SW 1271 (cell line): ENCODE results near the gene FXYD2.
"Not testable (repeated sequence)": the region's sequence is repeated elsewhere in the genome, so short reads cannot be mapped to it uniquely, and the experiment has no call there.

Experiments used
- DNase-seq, 2 experiments: peaks; one replicate each; lab custom pipeline; 2025; lab: John Stamatoyannopoulos, UW

FXYD2 gene

DNA sequence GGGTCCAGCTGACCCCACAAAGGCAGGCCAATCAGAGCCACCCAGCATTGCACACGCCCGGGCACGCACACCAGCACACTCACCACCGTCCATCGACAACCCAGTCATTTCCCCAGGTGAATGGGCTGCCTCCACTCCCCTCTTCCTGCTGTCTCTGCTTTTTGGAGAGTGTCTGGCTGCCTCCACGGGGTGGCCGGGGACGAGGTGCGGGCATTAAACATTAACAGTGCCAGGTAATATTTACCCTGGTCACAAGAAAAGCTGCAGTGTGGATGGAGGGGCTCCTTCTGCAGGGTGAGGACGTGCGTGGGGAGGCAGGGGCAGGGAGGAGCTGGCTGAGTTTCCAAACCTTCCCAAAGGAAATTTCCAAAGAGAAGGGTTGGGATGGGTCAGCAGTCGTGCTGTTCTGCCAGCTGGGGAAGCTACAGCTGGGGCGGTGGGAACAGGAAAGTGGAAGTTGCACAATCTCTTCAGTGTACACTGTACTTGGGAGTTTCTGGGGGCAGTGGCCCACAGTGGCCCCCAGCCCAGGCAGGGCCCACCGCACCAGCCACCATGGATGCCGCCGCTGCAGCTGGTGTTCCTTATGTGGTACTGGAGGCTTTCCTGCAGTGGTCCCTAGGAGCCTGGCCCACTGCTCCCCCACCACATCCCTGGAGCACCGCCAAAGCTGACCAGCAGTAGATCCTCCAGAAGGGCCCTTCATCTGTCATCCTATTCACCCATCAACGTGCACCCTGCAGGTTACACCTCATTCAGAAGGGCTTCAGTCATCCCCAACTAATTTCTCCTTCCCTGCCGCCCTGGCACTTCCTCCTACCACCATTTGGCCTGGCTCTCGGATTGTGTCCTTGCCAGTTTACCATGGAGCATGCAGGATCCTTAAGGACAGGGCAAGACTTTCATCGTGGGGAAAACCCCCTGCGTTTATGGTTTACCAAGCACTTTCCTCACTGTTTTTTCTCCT is at the start of gene FXYD2:
TSS of gene FXYD2 (minus strand) at position 174 of the 967 bp plus-strand sequence. CDS start at position 108, 66 bp downstream.
- DNase-seq = no peak

GRCh38 chr11:117873828-117874125 is 49.2 kb upstream of the FXYD2 start:
- no peak for DNase-seq

- no peak for DNase-seq
These were observed 48.7 kb upstream of the FXYD2 start for GRCh38 chr11:117872975-117873827.

DNA sequence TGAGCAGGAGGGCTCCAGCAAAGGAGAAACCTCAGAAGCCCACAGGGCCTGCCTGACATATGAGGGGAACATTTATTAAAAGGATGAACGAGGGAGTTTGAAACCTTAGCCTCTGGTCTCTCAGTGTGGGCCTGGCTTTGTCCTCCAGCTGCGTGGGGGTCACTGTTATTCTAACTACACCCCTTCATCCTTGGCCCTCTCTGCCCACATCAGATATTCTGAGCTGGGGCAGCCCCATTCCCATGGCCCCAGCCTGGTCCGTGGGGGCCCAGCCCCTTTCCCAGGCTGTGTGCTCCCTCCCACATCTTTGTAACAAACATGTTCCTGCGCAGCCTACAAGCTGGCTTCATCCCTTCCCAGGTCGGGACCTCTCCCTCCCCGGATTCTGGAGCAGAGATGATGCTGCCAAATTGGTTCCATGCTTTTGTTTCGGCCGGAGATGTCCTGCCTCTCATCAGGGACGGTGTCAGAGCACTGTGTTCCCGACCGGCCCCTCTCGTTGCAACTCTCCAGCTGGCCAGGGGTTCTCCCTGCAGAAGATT is 47.9 kb upstream of the FXYD2 start:
- no peak for DNase-seq

DNA sequence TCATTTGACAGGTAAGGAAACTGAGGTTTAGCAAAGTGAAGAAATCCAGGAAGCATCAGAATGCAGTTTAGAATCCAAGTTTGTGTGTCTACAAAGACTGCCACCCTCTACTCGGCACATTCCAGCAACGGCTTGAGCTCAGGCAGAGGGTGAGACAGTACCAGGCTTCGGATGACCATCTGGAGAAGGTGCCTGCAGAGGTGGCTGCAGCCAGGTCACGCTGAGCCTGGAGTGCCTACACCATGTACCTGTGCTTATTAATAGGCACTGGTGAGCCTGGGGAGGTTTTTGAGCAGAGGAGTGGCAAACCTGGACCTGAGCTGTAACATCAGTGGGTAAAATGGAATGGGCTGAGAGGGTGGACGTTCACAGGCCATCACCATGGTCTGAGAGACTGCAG is 47.2 kb upstream of the FXYD2 start:
- no peak for DNase-seq

DNA sequence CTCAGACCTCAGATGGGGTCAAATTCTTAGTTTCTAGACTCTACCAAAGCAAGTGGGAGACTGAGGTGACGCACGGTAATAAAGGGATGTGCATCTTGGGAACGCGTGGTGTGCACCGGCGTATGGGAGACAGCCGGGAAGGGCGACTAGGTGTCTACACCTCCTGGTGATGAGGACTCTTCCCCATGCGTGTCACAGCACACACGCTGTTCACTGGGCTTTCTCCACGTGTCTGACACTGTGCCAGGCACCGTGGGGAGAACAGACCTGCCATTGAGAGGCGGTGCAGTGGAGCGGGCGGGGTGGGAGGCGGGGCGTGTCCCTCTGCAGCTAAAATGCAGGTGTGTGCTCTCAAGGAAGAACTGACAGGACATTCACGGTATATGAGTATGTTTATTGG is 46.6 kb upstream of the FXYD2 start:
- DNase-seq = no peak

GRCh38 chr11:117870103-117870952 is 45.8 kb upstream of the FXYD2 start:
- DNase-seq = no peak

GRCh38 chr11:117869604-117870003 is 45.1 kb upstream of the FXYD2 start:
- DNase-seq = no peak

DNA sequence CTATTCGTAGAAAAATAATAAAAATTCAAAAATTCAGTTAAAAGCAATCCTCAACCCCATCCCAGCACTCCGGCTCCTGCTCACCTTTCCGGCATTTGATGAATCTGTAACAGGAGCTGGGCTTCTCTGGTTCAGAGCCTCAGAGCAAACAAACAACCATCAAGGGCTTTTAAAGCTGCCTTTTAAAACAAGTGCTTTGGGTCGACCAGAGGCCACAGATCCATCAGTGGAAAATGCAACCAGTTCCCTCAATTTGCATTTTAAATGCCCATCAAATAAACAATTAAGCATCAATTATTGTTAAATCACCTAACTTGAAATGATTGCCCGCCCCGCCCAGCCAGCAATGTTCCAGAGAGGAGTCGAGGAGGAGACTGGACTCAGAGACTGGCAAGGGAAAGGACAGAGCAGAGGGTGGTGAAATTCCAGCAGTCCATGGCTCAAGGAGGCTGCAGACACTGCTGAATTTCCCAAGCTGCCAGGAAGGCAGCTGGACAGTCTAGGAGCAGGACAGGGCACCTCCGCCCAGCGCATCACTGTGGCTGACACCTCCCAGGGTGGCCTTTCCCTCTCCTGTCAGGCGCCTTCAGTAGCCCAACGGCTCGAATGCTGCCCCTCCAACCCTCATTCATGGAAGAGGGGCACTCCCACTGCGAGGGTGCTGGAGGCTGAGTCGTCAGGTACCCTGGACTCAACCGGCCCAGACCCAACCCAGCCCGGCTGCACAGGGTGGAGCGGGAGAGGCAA is 44.4 kb upstream of the FXYD2 start:
- no peak for DNase-seq

DNA sequence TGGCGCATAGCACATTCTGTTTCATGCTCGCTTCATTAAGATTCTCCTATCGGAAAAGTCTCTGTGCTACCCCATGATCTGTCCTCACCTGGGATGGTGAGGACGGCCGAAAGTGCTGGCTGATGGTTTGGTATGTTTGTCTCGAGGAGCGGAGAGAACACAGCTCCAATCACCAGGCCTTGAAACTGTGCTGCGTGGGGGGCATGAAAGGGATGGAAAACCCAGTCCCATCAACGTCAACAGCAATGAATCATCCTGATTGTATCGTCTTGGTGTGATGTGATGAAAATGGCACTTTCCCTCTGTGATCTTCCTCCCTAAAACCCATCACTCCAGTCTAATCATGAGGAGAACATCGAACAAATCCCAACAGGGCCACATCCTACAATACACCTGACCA is 43.5 kb upstream of the FXYD2 start:
- no peak for DNase-seq

DNA sequence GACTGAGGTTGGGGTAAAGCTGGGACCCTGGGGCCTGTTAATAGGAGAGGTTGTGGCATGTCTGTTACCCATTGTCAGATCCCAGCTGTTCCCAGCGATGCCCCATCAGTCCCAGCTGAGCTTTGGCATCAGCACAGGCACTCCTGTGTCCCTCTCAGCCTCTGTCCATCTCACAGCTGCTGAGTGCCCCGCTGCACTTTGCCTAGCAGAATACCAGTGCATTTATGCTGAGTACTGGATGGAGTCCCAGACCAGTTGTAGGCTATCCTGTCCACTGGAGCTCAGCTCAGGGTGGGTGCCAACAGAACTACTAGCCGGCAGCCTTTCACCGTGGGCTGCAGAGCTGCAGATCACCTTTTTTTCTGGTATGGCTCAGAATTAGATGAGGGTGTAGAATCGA is 42.0 kb upstream of the FXYD2 start:
- DNase-seq = no peak

- DNase-seq = not testable (repeated sequence)
These were observed 41.0 kb upstream of the FXYD2 start for GRCh38 chr11:117865546-117865945.

GRCh38 chr11:117863383-117863782 is 38.8 kb upstream of the FXYD2 start:
- DNase-seq = no peak

GRCh38 chr11:117862753-117863152 is 38.2 kb upstream of the FXYD2 start:
- DNase-seq = no peak

DNA sequence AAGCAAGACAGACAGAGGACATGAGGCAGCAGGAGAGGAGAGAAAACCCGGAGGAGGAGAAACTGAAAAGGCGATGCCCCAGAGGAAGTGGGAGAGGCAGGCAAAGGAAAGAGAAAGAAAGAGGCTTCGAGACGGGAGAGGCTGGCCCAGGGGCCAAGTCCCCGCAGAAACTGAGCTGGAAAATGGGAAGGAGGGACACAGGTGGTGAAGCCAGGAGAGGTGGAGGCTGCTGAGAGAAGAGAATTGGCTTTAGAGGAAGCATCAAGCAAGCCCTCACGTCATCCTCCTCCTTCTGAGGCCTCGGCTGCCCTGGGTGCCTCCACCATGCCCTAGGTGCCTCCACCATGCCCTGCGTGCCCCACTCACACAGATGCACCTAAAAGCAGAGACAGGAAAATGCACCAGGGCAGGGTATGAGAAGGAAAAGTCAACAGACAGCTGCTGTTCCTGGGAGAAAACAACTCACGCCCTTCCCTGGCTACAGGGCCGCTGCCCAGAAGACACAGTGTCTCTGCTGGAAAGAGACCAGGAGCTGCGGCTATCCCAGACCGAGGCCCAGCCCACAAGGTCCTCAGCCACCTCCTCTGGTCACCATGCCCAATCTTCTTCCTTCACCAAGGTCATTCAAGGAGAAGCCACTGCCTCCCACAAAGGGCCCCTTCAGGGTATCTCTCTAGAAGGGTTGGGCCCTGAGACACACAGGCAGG is 37.6 kb upstream of the FXYD2 start:
- no peak for DNase-seq

DNA sequence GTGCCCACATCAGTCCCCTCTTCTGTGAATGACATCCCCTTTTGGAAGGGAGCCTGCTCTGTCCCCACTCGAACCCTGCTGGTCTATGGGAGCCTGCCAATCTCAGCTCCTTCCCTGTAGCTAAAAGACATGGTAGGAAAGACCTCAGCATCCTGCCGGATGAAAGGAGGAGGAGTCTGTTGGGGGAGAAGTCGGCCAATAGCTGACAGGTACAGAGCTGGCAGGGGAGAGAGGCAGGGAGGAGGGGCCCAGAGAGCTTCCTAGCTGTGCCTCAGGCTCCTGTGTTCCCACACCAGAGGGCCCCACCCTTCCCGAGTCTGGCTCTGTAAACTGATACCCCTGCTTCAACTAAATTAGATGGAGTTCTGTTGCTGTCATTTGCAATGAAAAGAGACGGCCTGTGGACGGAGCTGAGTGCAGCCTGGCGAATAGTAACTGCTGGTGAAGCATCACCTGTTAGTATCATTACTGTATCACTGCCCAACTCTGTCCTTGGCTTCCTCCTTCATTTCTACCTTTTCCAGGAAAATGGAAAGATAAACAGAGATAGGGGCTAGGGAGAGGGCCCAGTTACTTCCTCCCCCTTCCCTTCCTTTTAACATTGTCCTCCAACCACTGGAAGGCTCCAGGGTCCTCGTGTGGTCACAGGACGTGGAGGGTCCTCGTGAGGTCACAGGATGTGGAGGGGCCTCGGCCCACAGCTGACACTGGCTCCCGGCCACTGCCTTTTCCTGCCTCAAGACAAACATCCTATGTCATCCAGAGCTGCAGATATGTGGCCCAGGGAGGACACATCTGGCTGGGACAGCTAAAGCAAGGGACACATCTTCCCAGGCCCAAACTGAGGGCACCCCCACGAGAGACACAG is 36.8 kb upstream of the FXYD2 start:
- DNase-seq = no peak

GRCh38 chr11:117860139-117860538 is 35.6 kb upstream of the FXYD2 start:
- DNase-seq = no peak

DNA sequence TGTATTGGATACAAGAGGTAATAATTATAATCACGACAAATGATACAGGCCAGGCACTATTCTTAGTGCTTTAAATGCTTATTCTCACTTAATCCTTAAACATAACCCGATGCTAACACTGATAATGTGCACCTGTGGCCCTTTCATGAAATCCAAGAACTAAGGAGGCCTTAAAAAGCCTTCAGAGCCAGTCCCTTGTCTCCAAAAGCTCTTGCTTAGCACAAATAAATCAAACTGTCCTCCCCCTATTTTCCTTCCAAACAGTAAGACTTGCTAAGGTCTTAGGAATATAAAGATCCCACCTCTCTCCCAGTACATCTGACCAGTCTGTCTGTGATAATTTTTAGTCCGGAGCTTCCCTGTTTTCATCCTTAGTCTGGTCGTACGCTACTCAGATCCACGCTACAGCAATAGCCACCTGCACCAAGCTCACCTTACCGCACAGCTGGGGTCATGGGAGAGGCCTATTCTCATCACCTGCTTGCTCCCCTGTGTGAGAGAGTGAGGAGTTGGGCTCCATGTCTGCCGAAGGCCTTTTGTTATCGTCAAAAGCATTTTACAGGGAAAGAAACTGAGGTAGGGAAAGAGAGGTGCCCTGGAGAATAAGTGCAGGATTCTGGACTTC is 35.1 kb upstream of the FXYD2 start:
- DNase-seq = no peak

DNA sequence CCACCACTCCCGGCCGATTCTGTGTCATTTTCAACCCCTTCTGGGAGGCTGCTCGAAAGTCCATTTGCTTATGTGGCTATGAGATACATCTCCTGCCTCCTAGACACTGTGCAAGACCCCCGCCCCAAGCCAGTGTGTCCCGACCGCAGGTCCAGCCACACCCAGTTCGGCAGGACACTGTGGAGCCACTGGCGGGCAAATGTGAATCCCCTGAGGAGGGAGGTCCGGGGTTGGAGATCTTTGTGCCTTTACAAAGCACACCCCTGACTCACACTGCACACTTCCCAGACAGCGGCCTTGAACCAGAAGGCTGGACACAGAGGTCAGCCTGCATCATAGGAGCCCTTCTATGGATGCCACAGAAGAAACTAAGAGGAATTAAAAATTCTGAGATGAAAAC is 34.5 kb upstream of the FXYD2 start:
- DNase-seq = no peak
